Hematopoietic multipotent progenitor cell (in vitro differentiated cells): ENCODE data around the gene TMEM43. TPM values are rescaled to one million over a fixed set of nuclear protein-coding genes. Genes with fewer than 3 reads are reported as not detected.
A peak's percentile ranks its signal among the peaks of the same experiment; 100 is the strongest.

Experiments
- DNase-seq, 3 donors: peaks; one replicate each; pipeline ENCODE4 v3.0.0-alpha.2; 2011 to 2015; ENCODE audit warnings: low read depth in 2 of 3, low spot score in 2 of 3
- total RNA-seq: library from RNA; depleted of rRNA; stranded (reverse); fragments of >200 nt; gene quantifications from one replicate; pipeline ENCODE4 v1.2.3, GENCODE V29; 2012

The TMEM43 gene
- total RNA-seq, 1 donor: 189 TPM

- no peak for DNase-seq
These were observed 10.7 kb downstream of the TMEM43 start for GRCh38 chr3:14135581-14135980.

GRCh38 chr3:14137004-14137403 is 12.2 kb downstream of the TMEM43 start:
- no peak for DNase-seq

DNA sequence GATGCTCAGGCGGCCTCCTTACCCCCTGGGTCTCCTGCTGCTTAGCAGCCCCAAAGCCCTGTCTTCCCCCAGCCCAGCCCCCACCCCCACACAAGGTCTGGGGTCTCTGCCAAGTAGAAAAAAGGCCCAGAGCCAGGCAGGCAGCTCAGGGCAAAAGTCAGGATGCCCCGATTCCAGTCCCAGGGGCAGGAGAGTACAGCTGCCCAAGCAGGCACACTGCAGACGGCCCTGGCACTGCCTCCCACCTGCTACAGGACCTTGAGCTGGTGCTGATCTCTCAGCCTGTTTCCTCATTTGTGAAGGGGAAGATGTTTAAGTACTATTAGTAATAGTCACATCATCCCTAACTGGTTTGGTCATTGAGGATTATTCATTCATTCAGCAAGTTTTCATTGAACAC is 12.6 kb downstream of the TMEM43 start:
- DNase-seq: no peak

- DNase-seq: no peak
These were observed 13.4 kb downstream of the TMEM43 start for GRCh38 chr3:14138109-14138877.

DNA sequence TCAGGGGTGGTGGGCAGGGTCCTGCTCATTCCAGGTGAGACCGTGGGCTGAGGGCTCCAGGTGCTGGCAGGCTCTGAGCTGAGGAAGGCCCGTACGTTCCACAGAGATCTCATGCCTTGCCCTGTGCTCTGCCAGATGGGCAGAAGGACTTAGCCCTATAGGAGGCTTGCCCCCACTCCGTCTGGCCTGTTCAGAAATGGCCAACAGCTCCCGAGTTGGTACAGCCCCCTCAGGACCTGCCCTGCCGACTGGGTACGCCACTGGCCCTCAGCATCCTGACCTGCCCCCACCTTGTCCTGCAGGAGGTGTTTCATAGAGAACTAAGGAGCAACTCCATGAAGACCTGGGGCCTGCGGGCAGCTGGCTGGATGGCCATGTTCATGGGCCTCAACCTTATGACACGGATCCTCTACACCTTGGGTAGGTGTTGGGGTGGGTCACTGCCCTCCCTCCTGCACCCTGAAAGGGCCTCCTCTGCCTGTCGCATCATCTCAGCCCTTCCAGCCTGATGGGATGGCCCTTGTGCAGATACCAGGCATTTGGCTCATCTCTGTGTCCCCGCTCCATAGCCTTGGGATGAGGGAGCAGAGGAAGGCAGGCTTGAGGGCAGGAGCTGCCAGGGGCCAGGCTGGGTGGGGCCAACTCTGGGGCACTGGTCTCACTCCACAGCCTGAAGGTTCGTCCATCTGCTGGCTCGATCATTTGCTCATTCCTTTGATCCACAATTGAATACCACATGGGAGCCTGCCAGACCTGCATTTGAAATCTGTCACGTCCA is 14.2 kb downstream of the TMEM43 start:
- DNase-seq: no peak

GRCh38 chr3:14139771-14140170 is 14.9 kb downstream of the TMEM43 start:
- no peak for DNase-seq

DNA sequence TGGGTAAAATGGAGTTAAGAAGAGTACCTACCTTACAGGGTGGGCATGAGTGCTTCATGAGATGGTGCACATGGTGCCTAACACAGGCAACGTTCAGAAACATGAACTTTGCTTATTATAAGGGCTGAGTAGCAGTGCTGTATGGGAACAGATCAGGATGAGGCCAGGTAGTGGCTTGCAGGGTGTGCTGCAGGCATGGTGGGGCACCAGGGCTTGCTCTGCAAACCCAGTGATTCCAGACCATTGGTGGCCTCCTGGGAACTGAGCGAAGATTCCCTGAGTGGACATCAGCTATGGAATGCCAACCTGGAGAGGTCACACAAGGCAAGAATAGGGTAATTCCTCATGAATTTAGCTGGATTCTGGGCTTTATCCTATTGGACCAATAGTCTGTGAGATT is 15.8 kb downstream of the TMEM43 start:
- DNase-seq: no peak

DNA sequence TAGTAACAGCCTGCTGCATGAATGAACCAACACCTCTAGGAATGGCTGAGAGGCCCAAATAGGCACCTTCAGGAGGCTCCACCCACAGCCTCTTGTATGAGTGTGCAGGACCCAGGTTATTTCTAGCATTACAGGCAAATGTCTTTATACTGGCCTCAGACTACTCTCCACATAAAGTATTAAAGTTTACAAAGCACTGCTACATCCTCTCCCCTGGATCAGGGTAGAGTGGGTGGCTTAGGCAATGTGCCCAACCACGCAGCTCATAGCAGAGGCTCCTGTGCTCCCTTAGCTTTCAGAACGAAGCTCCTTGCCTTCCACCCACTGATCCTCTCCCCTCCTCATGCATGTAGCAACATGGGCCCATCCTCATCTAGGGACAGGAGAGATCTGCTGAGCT is 16.3 kb downstream of the TMEM43 start:
- DNase-seq: no peak

DNA sequence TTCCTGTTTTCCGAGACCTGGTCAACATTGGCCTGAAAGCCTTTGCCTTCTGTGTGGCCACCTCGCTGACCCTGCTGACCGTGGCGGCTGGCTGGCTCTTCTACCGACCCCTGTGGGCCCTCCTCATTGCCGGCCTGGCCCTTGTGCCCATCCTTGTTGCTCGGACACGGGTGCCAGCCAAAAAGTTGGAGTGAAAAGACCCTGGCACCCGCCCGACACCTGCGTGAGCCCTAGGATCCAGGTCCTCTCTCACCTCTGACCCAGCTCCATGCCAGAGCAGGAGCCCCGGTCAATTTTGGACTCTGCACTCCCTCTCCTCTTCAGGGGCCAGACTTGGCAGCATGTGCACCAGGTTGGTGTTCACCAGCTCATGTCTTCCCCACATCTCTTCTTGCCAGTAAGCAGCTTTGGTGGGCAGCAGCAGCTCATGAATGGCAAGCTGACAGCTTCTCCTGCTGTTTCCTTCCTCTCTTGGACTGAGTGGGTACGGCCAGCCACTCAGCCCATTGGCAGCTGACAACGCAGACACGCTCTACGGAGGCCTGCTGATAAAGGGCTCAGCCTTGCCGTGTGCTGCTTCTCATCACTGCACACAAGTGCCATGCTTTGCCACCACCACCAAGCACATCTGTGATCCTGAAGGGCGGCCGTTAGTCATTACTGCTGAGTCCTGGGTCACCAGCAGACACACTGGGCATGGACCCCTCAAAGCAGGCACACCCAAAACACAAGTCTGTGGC is 16.9 kb downstream of the TMEM43 start:
- peak in 1 of 3 donors; percentile 67 for DNase-seq

GRCh38 chr3:14142567-14143270 is 17.9 kb downstream of the TMEM43 start:
- DNase-seq: peak in 1 of 3 donors; percentile 54

- peak in 1 of 3 donors; percentile 31 for DNase-seq
These were observed 18.7 kb downstream of the TMEM43 start for GRCh38 chr3:14143271-14144225.

GRCh38 chr3:14144423-14145075 is 19.7 kb downstream of the TMEM43 start:
- DNase-seq: peak; percentile 63 to 97 (median 95)

GRCh38 chr3:14145236-14145635 is 20.4 kb downstream of the TMEM43 start:
- DNase-seq: no peak

DNA sequence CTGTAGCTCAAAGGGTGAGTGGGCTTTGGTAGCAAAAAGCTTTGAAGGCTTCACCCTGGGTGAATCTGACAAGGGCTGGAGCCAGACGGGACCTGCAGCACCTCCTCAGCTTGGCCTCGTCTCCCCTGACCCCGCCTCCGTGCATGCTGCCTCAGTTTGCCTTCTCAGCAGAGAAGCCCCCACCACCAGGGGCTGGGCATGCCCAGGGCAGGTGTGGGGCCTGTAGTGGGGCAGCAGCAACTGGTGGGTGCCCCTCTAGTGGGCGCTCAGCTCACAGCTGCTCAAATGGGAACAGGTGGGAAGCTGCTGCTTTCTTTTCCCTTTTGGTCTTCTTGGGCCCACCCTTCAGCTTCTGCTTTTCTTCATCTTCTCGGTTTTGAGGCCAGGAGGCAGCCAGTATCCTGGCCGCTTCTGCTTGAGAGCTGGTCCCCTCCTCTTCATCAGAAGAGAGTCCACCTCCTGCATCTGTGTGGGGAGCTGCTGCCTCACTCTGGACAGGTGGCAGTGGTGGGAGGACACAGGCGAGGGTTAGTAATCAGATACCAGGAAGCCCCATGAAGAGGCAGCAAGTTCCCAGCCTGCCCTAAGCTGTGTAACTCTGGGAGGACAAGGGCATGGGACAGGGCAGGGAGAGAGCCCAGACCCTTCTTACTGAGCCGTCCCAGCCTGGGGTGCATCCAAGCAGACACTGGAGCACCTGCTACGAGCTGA is 21.0 kb downstream of the TMEM43 start:
- DNase-seq: peak in 1 of 3 donors; percentile 20

DNA sequence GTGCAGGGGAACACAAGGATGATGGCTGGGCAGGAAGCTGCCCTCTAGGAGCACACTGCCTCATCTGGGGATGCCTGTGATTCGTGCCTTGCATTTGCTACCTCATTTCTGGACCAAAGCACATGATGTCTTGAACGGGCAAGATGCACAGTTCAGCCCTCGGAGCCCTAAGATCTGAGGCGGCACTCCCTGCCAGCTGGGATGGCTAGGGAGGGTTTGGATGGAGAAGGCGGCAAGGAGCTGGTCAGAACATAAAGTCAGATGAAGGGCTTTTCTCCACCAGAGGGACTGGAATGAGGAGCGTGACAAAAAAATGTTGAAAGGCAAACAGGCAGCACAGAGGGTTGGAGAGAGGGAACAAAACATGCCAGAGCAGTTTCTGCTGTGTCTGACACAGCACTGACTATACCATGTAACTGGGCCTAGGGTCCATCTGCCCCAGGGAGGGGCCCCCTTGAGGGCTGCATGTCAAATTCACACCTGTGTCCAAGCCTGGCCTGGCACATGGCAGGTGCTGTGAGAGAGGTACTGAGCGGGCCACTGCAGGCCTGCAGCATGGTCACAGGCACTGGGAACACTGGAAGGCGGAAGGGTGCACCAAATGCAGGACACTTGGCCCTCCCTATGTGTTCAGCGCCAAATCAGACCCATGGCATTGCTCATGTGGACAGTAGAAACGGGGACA is 21.7 kb downstream of the TMEM43 start:
- DNase-seq: no peak

DNA sequence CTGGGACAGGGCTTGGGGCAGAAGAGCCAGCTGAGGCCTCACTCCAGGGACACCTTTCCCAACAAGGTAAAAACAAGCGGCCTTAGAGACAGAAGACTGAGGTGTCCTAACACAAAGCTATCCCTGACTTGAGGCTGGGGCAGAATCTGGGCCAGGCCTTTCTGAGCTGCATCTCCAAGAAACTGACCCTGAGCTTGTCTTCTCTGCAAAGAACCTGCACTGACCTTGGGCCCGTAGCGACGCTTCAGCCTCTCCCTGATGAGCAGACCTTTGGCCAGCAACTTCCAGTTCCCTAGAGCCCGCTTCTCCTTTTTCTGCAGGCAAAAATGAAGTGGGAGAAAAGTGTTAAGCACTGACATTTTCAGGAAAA is 22.2 kb downstream of the TMEM43 start:
- no peak for DNase-seq

GRCh38 chr3:14147617-14148016 is 22.8 kb downstream of the TMEM43 start:
- no peak for DNase-seq
